GM12878 (cell line): Measurements from ENCODE around the gene NFE2L1. TPM values are rescaled to one million over a fixed set of nuclear protein-coding genes. Genes with fewer than 3 reads are reported as not detected.

ENCODE experiments used
- BACH1 ChIP-seq: fragments of 450-650 bp; IDR thresholded peaks from 2 replicates; pipeline ENCODE4 v1.6.1; 2017; ENCODE audit warnings: mild to moderate bottlenecking, borderline replicate concordance
- BCL11A ChIP-seq: IDR thresholded peaks from 2 replicates; pipeline ENCODE4 v1.6.1; 2011; ENCODE audit warnings: low read depth, low read length
- BHLHE40 ChIP-seq, 2 experiments: fragments of 450-650 bp in 1 of 2; IDR thresholded peaks; 2 replicates each; pipeline ENCODE4 v1.6.1; 2011 to 2017; ENCODE audit warnings: low read depth in 2 of 2, borderline replicate concordance in 1 of 2, improper control_type of control experiment in 1 of 2, low read length in 1 of 2, mild to moderate bottlenecking in 1 of 2
- CHD4 ChIP-seq: fragments of 200-600 bp; sonication (generic); IDR thresholded peaks from 2 replicates; pipeline ENCODE4 v1.6.1; 2016; ENCODE audit warnings: mild to moderate bottlenecking
- FOS ChIP-seq: IDR thresholded peaks from 3 replicates; pipeline ENCODE4 v1.6.1; 2011; ENCODE audit warnings: borderline replicate concordance; ENCODE audit not compliant: insufficient read length; ENCODE audit errors: extremely low read depth
- GATAD2B ChIP-seq: fragments of 450-650 bp; conservative IDR thresholded peaks from 2 replicates; pipeline ENCODE4 v1.6.1; 2017; ENCODE audit warnings: low read depth, mild to moderate bottlenecking, moderate library complexity
- HDAC6 ChIP-seq: fragments of 200-600 bp; sonication (generic); IDR thresholded peaks from one replicate; pipeline ENCODE4 v1.8.0; 2017; ENCODE audit warnings: antibody characterized with exemption; ENCODE audit not compliant: unreplicated experiment
- KAT2A ChIP-seq: conservative IDR thresholded peaks from 2 replicates; pipeline ENCODE4 v1.6.1; 2011; ENCODE audit warnings: low read depth, low read length; ENCODE audit not compliant: control insufficient read depth
- RELA ChIP-seq: fragments of 450-650 bp; IDR thresholded peaks from 2 replicates; pipeline ENCODE4 v1.8.0; 2014; ENCODE audit warnings: borderline replicate concordance; ENCODE audit not compliant: partially characterized antibody
- SPI1 ChIP-seq: IDR thresholded peaks from 2 replicates; pipeline ENCODE4 v1.6.1; 2011; ENCODE audit warnings: low read depth, mild to moderate bottlenecking, low read length, moderate library complexity, borderline replicate concordance; ENCODE audit not compliant: insufficient read depth
- STAT1 ChIP-seq: fragments of 450-650 bp; conservative IDR thresholded peaks from 2 replicates; pipeline ENCODE4 v1.6.1; 2014; ENCODE audit warnings: antibody characterized with exemption, mild to moderate bottlenecking
- SUPT20H ChIP-seq: IDR thresholded peaks from 2 replicates; pipeline ENCODE4 v1.6.1; 2011; ENCODE audit warnings: low read depth, mild to moderate bottlenecking, low read length, moderate library complexity, borderline replicate concordance; ENCODE audit not compliant: control insufficient read depth
- SUZ12 ChIP-seq: fragments of 200-600 bp; sonication (generic); IDR thresholded peaks from one replicate; pipeline ENCODE4 v1.6.1; 2018; ENCODE audit warnings: antibody characterized with exemption, mild to moderate bottlenecking; ENCODE audit not compliant: unreplicated experiment
- ZNF622 ChIP-seq: fragments of 450-650 bp; IDR thresholded peaks from 2 replicates; pipeline ENCODE4 v1.6.1; 2017; ENCODE audit warnings: mild to moderate bottlenecking, inconsistent platforms
- polyA plus RNA-seq, 11 experiments: library from polyadenylated mRNA; depleted of rRNA in 4 of 11; unstranded in 6 of 11; stranded (reverse) in 5 of 11; fragments of >200 nt; fragmentation: Nextera tagmentation in 4 of 11; fragmentation: Illumina TruSeq in 1 of 11; extraction: Ambion mirVana in 4 of 11; extraction: Trizol in 1 of 11; gene quantifications; 1 replicate in 1 of 11; 2 replicates in 10 of 11; pipeline versions ENCODE4 v1.2.1 to v1.2.3, GENCODE V29; 2011 to 2016; ENCODE audit warnings: inconsistent platforms in 2 of 11, missing spikeins in 2 of 11, low read depth in 1 of 11
- total RNA-seq, 4 experiments: library from RNA; depleted of rRNA in 3 of 4; stranded (reverse); fragments of >200 nt in 3 of 4; fragmentation: Illumina TruSeq in 1 of 4; extraction: Trizol in 1 of 4; gene quantifications; 2 replicates each; pipeline versions ENCODE4 v1.2.1 to v1.2.3, GENCODE V29; 2013 to 2021
- TF ChIP-seq, protein P1 (sequence below): fragments of 450-650 bp; IDR thresholded peaks from 2 replicates; pipeline ENCODE4 v1.6.1; 2014; ENCODE audit warnings: mild to moderate bottlenecking
- TF ChIP-seq, protein P2 (sequence below): IDR thresholded peaks from 2 replicates; pipeline ENCODE4 v1.6.1; 2012; ENCODE audit warnings: low read depth, low read length, improper control_type of control experiment
- TF ChIP-seq, protein P3 (sequence below): fragments of 450-650 bp; IDR thresholded peaks from 2 replicates; pipeline ENCODE4 v1.6.1; 2018; ENCODE audit warnings: borderline replicate concordance, mild to moderate bottlenecking; ENCODE audit not compliant: partially characterized antibody
- TF ChIP-seq, protein P4 (sequence below): IDR thresholded peaks from 2 replicates; pipeline ENCODE4 v1.6.1; 2012; ENCODE audit warnings: low read depth, low read length, improper control_type of control experiment
- TF ChIP-seq, protein P5 (sequence below), 3 experiments: IDR thresholded peaks in 2 of 3; conservative IDR thresholded peaks in 1 of 3; 2 replicates each; pipeline ENCODE4 v1.5.1; 2011; ENCODE audit warnings: low read depth in 3 of 3, low read length in 3 of 3, mild to moderate bottlenecking in 3 of 3, control low read depth in 2 of 3, moderate library complexity in 2 of 3, inconsistent platforms in 1 of 3, mixed read lengths in 1 of 3; ENCODE audit not compliant: control insufficient read depth in 2 of 3, insufficient read depth in 1 of 3; ENCODE audit errors: extremely low read depth in 1 of 3
- TF ChIP-seq, protein P6 (sequence below): IDR thresholded peaks from 2 replicates; pipeline ENCODE4 v1.6.1; 2012; ENCODE audit warnings: low read length, inconsistent platforms

NFE2L1 gene
- total and polyA plus RNA-seq, 10 of the 15 experiments (the other 5 are each of a cell fraction or from before 2014, with no cell fraction given), result 3.8 to 104 (median 26.4) TPM

DNA sequence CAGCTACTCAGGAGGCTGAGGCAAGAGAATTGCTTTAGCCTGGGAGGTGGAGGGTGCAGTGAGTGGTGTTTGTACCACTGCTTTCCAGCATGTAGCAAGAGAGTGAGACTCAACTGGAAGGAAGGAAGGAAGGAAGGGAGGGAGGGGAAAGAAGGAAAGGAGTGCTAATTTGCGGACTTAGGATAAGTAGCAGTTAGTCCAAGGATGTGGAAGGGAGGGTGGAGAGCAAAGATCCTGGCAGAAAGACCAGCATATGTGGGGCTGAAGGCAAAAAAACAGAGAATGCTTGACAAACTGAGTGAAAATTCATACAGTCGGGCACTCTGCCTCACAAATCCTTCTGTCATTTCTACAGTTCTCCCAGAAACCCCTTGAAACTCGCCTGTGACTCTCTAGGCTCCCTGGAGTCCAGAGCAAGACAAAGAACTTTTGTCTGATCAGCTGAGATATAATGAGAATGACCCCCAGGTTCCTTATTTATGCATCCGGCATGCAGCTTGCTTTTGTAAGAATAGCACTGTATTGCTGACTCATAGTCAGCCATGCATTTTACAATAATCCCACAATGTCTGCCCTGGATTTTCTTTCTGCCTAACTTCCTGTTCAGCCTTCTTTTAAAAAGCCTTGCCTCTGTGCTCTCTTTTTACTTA, 45.8 kb upstream of the NFE2L1 start (continued):
- peak; percentile 26 to 30; a peak in 1 of 4 replicates for TF ChIP-seq BHLHE40 (IDR thresholded peaks at IDR 0.05; ENCODE audit: borderline replicate concordance in 1 of 2, low read depth in 2 of 2, low read length in 1 of 2)
- TF ChIP-seq RELA, result no peak
- TF ChIP-seq STAT1, result no peak
- TF ChIP-seq, protein P1, sequence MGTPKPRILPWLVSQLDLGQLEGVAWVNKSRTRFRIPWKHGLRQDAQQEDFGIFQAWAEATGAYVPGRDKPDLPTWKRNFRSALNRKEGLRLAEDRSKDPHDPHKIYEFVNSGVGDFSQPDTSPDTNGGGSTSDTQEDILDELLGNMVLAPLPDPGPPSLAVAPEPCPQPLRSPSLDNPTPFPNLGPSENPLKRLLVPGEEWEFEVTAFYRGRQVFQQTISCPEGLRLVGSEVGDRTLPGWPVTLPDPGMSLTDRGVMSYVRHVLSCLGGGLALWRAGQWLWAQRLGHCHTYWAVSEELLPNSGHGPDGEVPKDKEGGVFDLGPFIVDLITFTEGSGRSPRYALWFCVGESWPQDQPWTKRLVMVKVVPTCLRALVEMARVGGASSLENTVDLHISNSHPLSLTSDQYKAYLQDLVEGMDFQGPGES, result no peak
- no peak for TF ChIP-seq ZNF622
- no peak for TF ChIP-seq SUZ12
- no peak for TF ChIP-seq CHD4
- no peak for TF ChIP-seq HDAC6
- TF ChIP-seq, protein P2, sequence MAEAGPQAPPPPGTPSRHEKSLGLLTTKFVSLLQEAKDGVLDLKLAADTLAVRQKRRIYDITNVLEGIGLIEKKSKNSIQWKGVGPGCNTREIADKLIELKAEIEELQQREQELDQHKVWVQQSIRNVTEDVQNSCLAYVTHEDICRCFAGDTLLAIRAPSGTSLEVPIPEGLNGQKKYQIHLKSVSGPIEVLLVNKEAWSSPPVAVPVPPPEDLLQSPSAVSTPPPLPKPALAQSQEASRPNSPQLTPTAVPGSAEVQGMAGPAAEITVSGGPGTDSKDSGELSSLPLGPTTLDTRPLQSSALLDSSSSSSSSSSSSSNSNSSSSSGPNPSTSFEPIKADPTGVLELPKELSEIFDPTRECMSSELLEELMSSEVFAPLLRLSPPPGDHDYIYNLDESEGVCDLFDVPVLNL, result no peak
- TF ChIP-seq BACH1, result peak; percentile 97
- no peak for TF ChIP-seq SUPT20H
- TF ChIP-seq, protein P3, sequence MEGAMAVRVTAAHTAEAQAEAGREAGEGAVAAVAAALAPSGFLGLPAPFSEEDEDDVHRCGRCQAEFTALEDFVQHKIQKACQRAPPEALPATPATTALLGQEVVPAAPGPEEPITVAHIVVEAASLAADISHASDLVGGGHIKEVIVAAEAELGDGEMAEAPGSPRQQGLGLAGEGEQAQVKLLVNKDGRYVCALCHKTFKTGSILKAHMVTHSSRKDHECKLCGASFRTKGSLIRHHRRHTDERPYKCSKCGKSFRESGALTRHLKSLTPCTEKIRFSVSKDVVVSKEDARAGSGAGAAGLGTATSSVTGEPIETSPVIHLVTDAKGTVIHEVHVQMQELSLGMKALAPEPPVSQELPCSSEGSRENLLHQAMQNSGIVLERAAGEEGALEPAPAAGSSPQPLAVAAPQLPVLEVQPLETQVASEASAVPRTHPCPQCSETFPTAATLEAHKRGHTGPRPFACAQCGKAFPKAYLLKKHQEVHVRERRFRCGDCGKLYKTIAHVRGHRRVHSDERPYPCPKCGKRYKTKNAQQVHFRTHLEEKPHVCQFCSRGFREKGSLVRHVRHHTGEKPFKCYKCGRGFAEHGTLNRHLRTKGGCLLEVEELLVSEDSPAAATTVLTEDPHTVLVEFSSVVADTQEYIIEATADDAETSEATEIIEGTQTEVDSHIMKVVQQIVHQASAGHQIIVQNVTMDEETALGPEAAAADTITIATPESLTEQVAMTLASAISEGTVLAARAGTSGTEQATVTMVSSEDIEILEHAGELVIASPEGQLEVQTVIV, result no peak
- no peak for TF ChIP-seq KAT2A
- TF ChIP-seq, protein P4, sequence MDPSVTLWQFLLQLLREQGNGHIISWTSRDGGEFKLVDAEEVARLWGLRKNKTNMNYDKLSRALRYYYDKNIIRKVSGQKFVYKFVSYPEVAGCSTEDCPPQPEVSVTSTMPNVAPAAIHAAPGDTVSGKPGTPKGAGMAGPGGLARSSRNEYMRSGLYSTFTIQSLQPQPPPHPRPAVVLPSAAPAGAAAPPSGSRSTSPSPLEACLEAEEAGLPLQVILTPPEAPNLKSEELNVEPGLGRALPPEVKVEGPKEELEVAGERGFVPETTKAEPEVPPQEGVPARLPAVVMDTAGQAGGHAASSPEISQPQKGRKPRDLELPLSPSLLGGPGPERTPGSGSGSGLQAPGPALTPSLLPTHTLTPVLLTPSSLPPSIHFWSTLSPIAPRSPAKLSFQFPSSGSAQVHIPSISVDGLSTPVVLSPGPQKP, result no peak
- peak; percentile 34; the same call in 1 of the 2 replicates for TF ChIP-seq SPI1
- TF ChIP-seq, protein P5, sequence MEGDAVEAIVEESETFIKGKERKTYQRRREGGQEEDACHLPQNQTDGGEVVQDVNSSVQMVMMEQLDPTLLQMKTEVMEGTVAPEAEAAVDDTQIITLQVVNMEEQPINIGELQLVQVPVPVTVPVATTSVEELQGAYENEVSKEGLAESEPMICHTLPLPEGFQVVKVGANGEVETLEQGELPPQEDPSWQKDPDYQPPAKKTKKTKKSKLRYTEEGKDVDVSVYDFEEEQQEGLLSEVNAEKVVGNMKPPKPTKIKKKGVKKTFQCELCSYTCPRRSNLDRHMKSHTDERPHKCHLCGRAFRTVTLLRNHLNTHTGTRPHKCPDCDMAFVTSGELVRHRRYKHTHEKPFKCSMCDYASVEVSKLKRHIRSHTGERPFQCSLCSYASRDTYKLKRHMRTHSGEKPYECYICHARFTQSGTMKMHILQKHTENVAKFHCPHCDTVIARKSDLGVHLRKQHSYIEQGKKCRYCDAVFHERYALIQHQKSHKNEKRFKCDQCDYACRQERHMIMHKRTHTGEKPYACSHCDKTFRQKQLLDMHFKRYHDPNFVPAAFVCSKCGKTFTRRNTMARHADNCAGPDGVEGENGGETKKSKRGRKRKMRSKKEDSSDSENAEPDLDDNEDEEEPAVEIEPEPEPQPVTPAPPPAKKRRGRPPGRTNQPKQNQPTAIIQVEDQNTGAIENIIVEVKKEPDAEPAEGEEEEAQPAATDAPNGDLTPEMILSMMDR (IDR thresholded peaks at IDR 0.05 in 2 of 3, conservative IDR thresholded peaks at IDR 0.05 in 1 of 3; ENCODE audit: control insufficient read depth in 2 of 3, extremely low read depth in 1 of 3, insufficient read depth in 1 of 3, low read depth in 3 of 3, low read length in 3 of 3), result no peak
- TF ChIP-seq, protein P6, sequence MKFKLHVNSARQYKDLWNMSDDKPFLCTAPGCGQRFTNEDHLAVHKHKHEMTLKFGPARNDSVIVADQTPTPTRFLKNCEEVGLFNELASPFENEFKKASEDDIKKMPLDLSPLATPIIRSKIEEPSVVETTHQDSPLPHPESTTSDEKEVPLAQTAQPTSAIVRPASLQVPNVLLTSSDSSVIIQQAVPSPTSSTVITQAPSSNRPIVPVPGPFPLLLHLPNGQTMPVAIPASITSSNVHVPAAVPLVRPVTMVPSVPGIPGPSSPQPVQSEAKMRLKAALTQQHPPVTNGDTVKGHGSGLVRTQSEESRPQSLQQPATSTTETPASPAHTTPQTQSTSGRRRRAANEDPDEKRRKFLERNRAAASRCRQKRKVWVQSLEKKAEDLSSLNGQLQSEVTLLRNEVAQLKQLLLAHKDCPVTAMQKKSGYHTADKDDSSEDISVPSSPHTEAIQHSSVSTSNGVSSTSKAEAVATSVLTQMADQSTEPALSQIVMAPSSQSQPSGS, result no peak
- no peak for TF ChIP-seq FOS
- TF ChIP-seq BCL11A, result peak; percentile 46; the same call in 1 of the 2 replicates
- no peak for TF ChIP-seq GATAD2B
